Osteoblast (primary cell): ENCODE data around the gene GPATCH1. TPM values are rescaled to one million over a fixed set of nuclear protein-coding genes. Genes with fewer than 3 reads are reported as not detected.
"Not testable (repeated sequence)": the region's sequence is repeated elsewhere in the genome, so short reads cannot be mapped to it uniquely, and the experiment has no call there.

ENCODE experiments used
- DNase-seq: peaks from one replicate; pipeline ENCODE4 v3.0.0; 2011; ENCODE audit warnings: low spot score, mixed read lengths; ENCODE audit not compliant: insufficient read length; ENCODE audit errors: missing footprints
- H2AFZ ChIP-seq: 2 replicates; pipeline ENCODE4 v1.6.0; 2011; ENCODE audit warnings: mild to moderate bottlenecking, low read length
- H3K27ac ChIP-seq: 2 replicates; pipeline ENCODE4 v1.5.1; 2011; ENCODE audit warnings: mild to moderate bottlenecking, low read depth, low read length, moderate library complexity
- H3K27me3 ChIP-seq: 2 replicates; pipeline ENCODE4 v1.6.0; 2012; ENCODE audit warnings: mild to moderate bottlenecking, control low read depth, inconsistent platforms, low read length, moderate library complexity; ENCODE audit not compliant: insufficient read depth
- H3K36me3 ChIP-seq: 2 replicates; pipeline ENCODE4 v1.5.1; 2011; ENCODE audit warnings: mild to moderate bottlenecking, low read length, control low read depth, moderate library complexity; ENCODE audit not compliant: insufficient read depth
- H3K4me1 ChIP-seq: 2 replicates; pipeline ENCODE4 v1.5.1; 2011; ENCODE audit warnings: mild to moderate bottlenecking, low read length, control low read depth, moderate library complexity; ENCODE audit not compliant: insufficient read depth
- H3K4me2 ChIP-seq: 2 replicates; pipeline ENCODE4 v1.6.0; 2011; ENCODE audit warnings: mild to moderate bottlenecking, low read length; ENCODE audit not compliant: insufficient read depth
- H3K4me3 ChIP-seq: fragments of 200-600 bp; sonication (generic); 3 replicates; pipeline ENCODE4 v1.5.1; 2012; ENCODE audit warnings: mild to moderate bottlenecking, low read length, inconsistent platforms; ENCODE audit not compliant: insufficient read depth
- H3K79me2 ChIP-seq: 2 replicates; pipeline ENCODE4 v1.6.0; 2012; ENCODE audit warnings: mild to moderate bottlenecking, low read length, control low read depth, inconsistent platforms; ENCODE audit not compliant: insufficient read depth
- H3K9me3 ChIP-seq: 2 replicates; pipeline ENCODE4 v1.5.1; 2011; ENCODE audit warnings: low read depth, low read length, control low read depth
- H4K20me1 ChIP-seq: 2 replicates; pipeline ENCODE4 v1.6.0; 2012; ENCODE audit warnings: mild to moderate bottlenecking, low read length, control low read depth; ENCODE audit not compliant: insufficient read depth
- total RNA-seq: library from RNA; depleted of rRNA; stranded (reverse); fragments of >200 nt; gene quantifications from 2 replicates; pipeline ENCODE4 v1.2.3, GENCODE V29; 2012
- TF ChIP-seq, protein P1 (sequence below): IDR thresholded peaks from 2 replicates; pipeline ENCODE4 v1.5.1; 2011; ENCODE audit warnings: mild to moderate bottlenecking, low read depth, low read length, moderate library complexity; ENCODE audit errors: extremely low read depth

Gene GPATCH1
- total RNA-seq, 1 donor: 6.2 TPM

DNA sequence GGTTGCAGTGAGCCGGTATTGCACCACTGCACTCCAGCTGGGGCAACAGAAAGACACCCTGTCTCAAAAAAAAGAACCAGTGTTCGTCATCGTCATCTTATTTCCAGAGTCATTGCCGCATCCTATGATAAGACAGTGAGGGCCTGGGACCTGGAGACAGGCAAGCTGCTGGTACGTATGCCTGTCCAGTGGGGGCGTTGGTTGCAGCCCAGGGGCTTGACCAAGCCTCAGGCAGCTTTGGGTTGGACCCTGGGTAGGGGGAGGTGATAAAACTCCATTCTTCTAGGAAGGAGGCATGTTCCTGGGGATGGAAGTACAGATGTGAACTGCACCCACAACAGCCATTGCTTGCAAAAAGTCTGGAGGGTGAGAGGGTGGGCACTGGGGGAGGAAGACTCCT, 66.6 kb downstream of the GPATCH1 start:
- Histone ChIP-seq H2AFZ (no peak overlapping the region), H3K79me2 (no peaks in the 10 kb centered on the region), H3K9me3 (no peaks in the 10 kb centered on the region), H3K27ac (no peak overlapping the region), H3K4me2 (no peak overlapping the region), H3K36me3 (no peaks in the 10 kb centered on the region), H3K4me3 (no peak overlapping the region), H3K4me1 (no peaks in the 10 kb centered on the region), H4K20me1 (no peaks in the 10 kb centered on the region), H3K27me3 (no peaks in the 10 kb centered on the region)
- TF ChIP-seq, protein P1, sequence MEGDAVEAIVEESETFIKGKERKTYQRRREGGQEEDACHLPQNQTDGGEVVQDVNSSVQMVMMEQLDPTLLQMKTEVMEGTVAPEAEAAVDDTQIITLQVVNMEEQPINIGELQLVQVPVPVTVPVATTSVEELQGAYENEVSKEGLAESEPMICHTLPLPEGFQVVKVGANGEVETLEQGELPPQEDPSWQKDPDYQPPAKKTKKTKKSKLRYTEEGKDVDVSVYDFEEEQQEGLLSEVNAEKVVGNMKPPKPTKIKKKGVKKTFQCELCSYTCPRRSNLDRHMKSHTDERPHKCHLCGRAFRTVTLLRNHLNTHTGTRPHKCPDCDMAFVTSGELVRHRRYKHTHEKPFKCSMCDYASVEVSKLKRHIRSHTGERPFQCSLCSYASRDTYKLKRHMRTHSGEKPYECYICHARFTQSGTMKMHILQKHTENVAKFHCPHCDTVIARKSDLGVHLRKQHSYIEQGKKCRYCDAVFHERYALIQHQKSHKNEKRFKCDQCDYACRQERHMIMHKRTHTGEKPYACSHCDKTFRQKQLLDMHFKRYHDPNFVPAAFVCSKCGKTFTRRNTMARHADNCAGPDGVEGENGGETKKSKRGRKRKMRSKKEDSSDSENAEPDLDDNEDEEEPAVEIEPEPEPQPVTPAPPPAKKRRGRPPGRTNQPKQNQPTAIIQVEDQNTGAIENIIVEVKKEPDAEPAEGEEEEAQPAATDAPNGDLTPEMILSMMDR: no peak
- DNase-seq: no peak

DNA sequence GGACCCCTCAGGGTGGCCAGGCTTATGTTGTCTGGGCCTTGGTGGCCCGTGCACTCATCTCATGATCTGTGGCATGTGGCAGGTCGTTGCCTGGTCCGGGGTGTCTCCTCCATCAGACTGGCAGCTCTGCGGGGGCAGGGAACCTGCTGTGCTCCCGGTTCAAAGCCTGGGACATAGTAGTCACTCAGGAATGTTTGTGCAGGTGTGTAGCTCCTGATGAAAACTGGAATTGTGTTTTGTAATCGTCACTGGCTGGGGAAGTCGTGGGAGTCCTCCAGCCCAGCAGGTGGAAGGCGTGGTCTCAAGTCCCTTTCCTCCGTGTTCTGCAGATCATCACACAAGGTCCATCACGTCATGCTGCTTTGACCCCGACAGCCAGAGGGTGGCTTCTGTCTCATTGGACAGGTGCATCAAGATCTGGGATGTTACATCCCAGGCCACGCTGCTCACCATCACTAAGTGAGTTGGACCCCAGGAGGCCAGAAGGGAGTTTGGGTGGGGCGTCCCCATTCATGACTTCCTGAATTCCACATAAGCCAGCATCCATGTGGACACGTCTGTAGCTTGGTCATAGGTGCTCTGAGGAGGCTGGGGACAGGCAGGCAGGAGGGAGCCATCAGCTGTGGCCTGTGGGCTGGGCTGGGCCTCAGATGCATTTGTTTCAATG, 70.0 kb downstream of the GPATCH1 start:
- Histone ChIP-seq H3K4me3 (no peak overlapping the region), H3K9me3 (no peaks in the 10 kb centered on the region), H4K20me1 (no peaks in the 10 kb centered on the region), H2AFZ (no peak overlapping the region), H3K4me1 (peaks cover under 1% of the 10 kb centered on the region), H3K27me3 (no peaks in the 10 kb centered on the region), H3K4me2 (no peak overlapping the region), H3K36me3 (no peaks in the 10 kb centered on the region), H3K27ac (no peak overlapping the region), H3K79me2 (no peaks in the 10 kb centered on the region)
- TF ChIP-seq, protein P1: no peak
- no peak for DNase-seq

- Histone ChIP-seq H2AFZ (no peak overlapping the region), H3K36me3 (no peaks in the 10 kb centered on the region), H3K9me3 (no peaks in the 10 kb centered on the region), H3K27ac (no peak overlapping the region), H4K20me1 (no peaks in the 10 kb centered on the region), H3K4me3 (no peak overlapping the region), H3K27me3 (no peaks in the 10 kb centered on the region), H3K4me2 (no peak overlapping the region), H3K4me1 (peaks cover 3% of the 10 kb centered on the region), H3K79me2 (no peaks in the 10 kb centered on the region)
- TF ChIP-seq, protein P1: no peak
- no peak for DNase-seq
These were observed 71.2 kb downstream of the GPATCH1 start for GRCh38 chr19:33152176-33152575.

GRCh38 chr19:33152625-33153024, 71.6 kb downstream of the GPATCH1 start:
- not testable (repeated sequence) for H3K27me3 ChIP-seq, DNase-seq, H2AFZ ChIP-seq, H4K20me1 ChIP-seq, H3K4me3 ChIP-seq, H3K36me3 ChIP-seq, H3K9me3 ChIP-seq, H3K27ac ChIP-seq, H3K79me2 ChIP-seq, H3K4me2 ChIP-seq, H3K4me1 ChIP-seq

DNA sequence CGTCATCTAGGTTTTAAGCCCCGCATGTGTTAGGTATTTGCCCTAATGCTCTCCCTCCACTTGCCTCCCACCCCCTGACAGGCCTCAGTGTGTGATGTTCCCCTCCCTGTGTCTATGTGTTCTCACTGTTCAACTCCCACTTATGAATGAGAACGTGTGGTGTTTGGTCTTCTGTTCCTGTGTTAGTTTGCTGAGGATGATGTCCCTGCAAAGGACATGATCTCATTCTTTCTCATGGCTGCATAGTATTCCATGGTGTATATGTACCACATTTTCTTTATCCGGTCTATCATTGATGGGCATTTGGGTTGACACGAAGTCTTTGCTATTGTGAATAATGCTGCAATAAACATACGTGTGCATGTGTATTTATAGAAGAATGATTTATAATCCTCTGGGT, 73.3 kb downstream of the GPATCH1 start:
- not testable (repeated sequence) for H4K20me1 ChIP-seq, H3K27me3 ChIP-seq, H3K27ac ChIP-seq, H3K9me3 ChIP-seq, H3K4me3 ChIP-seq, H3K36me3 ChIP-seq, H3K79me2 ChIP-seq, H3K4me2 ChIP-seq, H3K4me1 ChIP-seq, DNase-seq, H2AFZ ChIP-seq
